Activated naive CD4-positive, alpha-beta T cell treated with anti-CD3 and anti-CD28 coated beads for 36 hours (primary cell): Measurements from ENCODE around the gene COPZ2. TPM values are rescaled to one million over a fixed set of nuclear protein-coding genes. Genes with fewer than 3 reads are reported as not detected.

Experiments
- CTCF ChIA-PET: fragments of 350-600 bp; sonication (Branson Sonifier 250); formaldehyde crosslinking; loops from one replicate; lab custom pipeline; 2021; ENCODE audit warnings: antibody characterized with exemption; lab: Charles Lee
- DNase-seq: peaks from one replicate; pipeline ENCODE4 v3.0.0-alpha.2; 2020
- H3K27ac Mint-ChIP-seq: one replicate; pipeline ENCODE4 v1.8.0; 2021; ENCODE audit warnings: mild to moderate bottlenecking, mixed read lengths
- H3K27me3 Mint-ChIP-seq: one replicate; pipeline ENCODE4 v1.8.0; 2021; ENCODE audit warnings: low read depth, mixed read lengths
- H3K36me3 Mint-ChIP-seq: one replicate; pipeline ENCODE4 v1.8.0; 2021; ENCODE audit warnings: low read depth, mixed read lengths
- H3K4me1 Mint-ChIP-seq: one replicate; pipeline ENCODE4 v1.8.0; 2021; ENCODE audit warnings: low read depth, mixed read lengths
- H3K4me3 Mint-ChIP-seq: one replicate; pipeline ENCODE4 v1.8.0; 2021; ENCODE audit warnings: mild to moderate bottlenecking, moderate library complexity, mixed read lengths
- H3K9me3 Mint-ChIP-seq: one replicate; pipeline ENCODE4 v1.8.0; 2021; ENCODE audit warnings: mixed read lengths
- intact Hi-C: fragments of 100-400 bp; cut with micrococcal nuclease; formaldehyde crosslinking; loops from one replicate; pipeline ENCODE4 v1.15.1; 2023
- microRNA-seq: library from miRNA; unstranded; fragments of <30 nt; microRNA quantifications from one replicate; pipeline ENCODE4 v1.2.0, GENCODE V29; 2022; ENCODE audit warnings: borderline microRNAs expressed, borderline replicate concordance
- total RNA-seq, 2 experiments: library from RNA; stranded (reverse); gene quantifications; one replicate each; pipeline ENCODE4 v1.2.3, GENCODE V29; 2021

The COPZ2 gene
- total RNA-seq, 2 experiments from 2014 or later, result 2.4 to 3.3 TPM

DNA sequence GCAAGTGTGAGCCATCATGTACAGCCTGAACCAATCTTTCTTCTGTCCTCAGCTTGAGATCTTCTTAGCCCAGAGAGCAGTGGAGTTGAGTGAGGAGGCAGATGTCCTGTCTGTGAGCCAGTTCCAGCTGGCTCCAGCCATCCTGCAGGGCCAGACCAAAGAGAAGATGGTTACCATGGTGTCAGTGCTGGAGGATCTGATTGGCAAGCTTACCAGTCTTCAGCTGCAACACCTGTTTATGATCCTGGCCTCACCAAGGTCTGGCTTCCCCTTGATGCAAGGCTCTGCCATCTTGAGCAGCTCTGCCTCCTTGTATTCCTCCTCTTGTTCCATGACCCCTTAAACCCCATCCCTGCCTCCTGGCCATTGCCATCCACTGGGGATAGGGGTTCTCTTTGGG lies 57.1 kb downstream of the COPZ2 start:
- H3K27me3 Mint-ChIP-seq, result no peaks in the 10 kb centered on the region
- H3K9me3 Mint-ChIP-seq, result no peaks in the 10 kb centered on the region
- H3K4me3 Mint-ChIP-seq, result no peak overlapping the region
- intact Hi-C loops, result no loop called here
- peaks cover 27% of the 10 kb centered on the region for H3K36me3 Mint-ChIP-seq
- H3K4me1 Mint-ChIP-seq, result no peaks in the 10 kb centered on the region
- no peak overlapping the region for H3K27ac Mint-ChIP-seq
- CTCF ChIA-PET, result interaction anchor here (1.1 to 3.5 kb wide), 3 partner anchors 10 to 34 kb away, joined by 3 to 17 read pairs (median 4); partner anchors contain the start of gene CDK5RAP3
- DNase-seq, result no peak

DNA sequence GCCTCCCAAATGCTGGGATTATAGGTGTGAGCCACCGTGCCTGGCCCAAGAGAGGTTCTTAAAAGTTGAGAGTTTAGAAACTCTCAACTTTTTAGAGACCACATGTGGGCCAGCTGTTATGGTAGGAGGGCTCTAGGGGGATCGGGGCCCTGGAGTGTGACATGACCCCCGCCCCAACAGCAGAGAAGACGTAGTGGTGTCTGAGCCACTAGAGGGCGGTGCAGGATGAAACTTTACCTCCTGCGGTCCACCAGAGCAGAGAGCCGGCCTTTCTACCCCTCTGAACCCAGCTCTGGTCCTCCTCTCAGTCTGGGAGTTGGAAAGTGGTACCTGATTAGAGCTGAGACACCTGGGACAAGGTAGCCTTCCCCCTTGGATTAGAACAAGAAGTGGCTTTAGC lies 59.3 kb downstream of the COPZ2 start:
- H3K4me1 Mint-ChIP-seq, result peaks cover 1% of the 10 kb centered on the region
- peak; percentile 60 for DNase-seq
- no peak overlapping the region for H3K27ac Mint-ChIP-seq
- H3K36me3 Mint-ChIP-seq, result peaks cover 33% of the 10 kb centered on the region
- CTCF ChIA-PET, result interaction anchor here (0.8 to 3.5 kb wide), 14 partner anchors 8 to 47 kb away, joined by 3 to 19 read pairs (median 4); partner anchors contain the start of genes CDK5RAP3 and PRR15L
- no peak overlapping the region for H3K4me3 Mint-ChIP-seq
- H3K27me3 Mint-ChIP-seq, result no peaks in the 10 kb centered on the region
- no peaks in the 10 kb centered on the region for H3K9me3 Mint-ChIP-seq
- intact Hi-C loops, result loop anchor here (1.0 kb wide), 1 partner anchor 45 kb away; no protein-coding TSS in a partner anchor

Small RNA genes lying within 50 kb of the gene (microRNA-seq; reads per million reads assigned to microRNA genes)
- gene MIR152, result 61.4 reads per million, percentile 53 among the genes with 10 or more reads in this experiment

Other genes with a start within 250 kb of the COPZ2 start
- 10 to 100 TPM; 18.4 to 24.6 TPM for gene OSBPL7, start 216.0 kb downstream of the COPZ2 start, total RNA-seq
- 10 to 100 TPM; 66.7 to 70.0 TPM for gene MRPL10, start 206.3 kb downstream of the COPZ2 start, total RNA-seq
- gene LRRC46, start 206.1 kb downstream of the COPZ2 start, total RNA-seq, result under 1 TPM; 0.31 to 0.52 TPM
- 10 to 100 TPM; 15.1 to 16.3 TPM for gene SCRN2, start 196.5 kb downstream of the COPZ2 start, total RNA-seq
- gene SP6, start 186.6 kb downstream of the COPZ2 start, total RNA-seq, result under 1 TPM; 0.10 to 0.19 TPM
- 10 to 100 TPM; 17.4 to 19.5 TPM for gene SP2, start 141.6 kb downstream of the COPZ2 start, total RNA-seq
- 10 to 100 TPM; 35.5 to 37.0 TPM for gene PNPO, start 96.2 kb downstream of the COPZ2 start, total RNA-seq
- gene PRR15L, start 79.9 kb downstream of the COPZ2 start, total RNA-seq, result not detected
- 100 to 1,000 TPM; 174 to 175 TPM for gene CDK5RAP3, start 66.7 kb downstream of the COPZ2 start, total RNA-seq
- gene NFE2L1, start 10.6 kb upstream of the COPZ2 start, total RNA-seq, result 100 to 1,000 TPM in 1 of 2 experiments, 10 to 100 TPM in 1; 95.2 to 102 TPM
- gene CBX1, start 63.7 kb upstream of the COPZ2 start, total RNA-seq, result 10 to 100 TPM; 61.6 to 63.0 TPM
- gene SNX11, start 70.0 kb upstream of the COPZ2 start, total RNA-seq, result 10 to 100 TPM; 20.2 to 23.0 TPM